HG03280 (cell line): ENCODE data around the gene HS2ST1.
"Not testable (repeated sequence)": the region's sequence is repeated elsewhere in the genome, so short reads cannot be mapped to it uniquely, and the experiment has no call there.

Experiments used
- ATAC-seq: cut with Tn5 transposase; IDR thresholded peaks from one replicate; pipeline ENCODE4 v1.9.1; 2021; ENCODE audit warnings: mild to moderate bottlenecking, moderate library complexity; ENCODE audit not compliant: unreplicated experiment

Gene HS2ST1

DNA sequence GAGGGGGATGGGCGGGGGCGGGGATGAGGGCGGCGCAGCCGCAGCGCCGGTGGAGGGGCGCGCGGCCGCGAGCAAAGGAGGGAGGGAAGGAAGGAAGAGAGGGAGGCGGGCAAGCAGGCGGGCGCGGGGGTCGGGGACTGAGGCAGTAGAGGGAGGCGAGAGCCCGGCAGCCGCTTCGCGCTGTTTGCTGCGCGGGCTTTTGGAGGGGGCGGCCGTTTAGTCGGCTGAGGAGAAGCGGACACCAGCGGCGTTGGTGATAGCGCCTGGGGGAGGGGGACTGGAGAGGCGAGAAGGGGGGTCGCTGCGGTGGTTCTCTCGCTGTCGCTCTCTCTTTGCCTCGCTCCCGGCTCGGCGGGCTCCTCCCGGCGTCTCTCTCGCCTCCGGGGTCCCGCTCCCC lies at the start of gene HS2ST1:
Gene HS2ST1 (plus strand): TSS at position 35 of the 397 bp plus-strand sequence.
- no peak for ATAC-seq

DNA sequence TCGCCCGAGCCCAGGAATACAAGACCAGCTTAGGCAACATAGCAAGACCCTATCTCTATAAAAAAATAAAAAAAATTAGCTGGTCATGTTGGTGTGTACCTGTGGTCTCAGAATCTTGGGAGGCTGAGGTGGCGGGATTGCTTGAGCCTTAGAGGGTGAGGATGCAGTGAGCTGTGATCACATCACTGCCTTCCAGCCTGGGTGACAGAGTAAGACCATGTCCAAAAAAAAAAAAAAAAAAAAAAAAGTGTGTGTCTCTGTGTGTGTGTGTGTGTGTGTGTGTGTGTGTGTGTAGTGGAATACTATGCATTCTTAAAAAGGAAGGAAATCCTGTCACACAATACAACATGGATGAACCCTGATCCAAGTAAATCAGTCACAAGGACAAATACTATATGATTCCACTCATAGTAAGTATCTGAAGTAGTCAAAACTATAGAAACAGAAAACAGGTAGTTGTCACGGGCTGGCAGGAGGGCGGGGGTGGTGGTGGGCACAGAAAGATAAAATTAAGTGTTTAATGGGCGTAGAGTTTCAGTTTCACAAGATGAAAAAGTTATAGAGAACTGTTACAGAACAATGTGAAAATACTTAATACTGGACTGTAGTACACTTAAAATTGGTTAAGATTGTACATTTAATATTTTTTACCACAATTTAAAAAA lies 48.3 kb upstream of the HS2ST1 start:
- ATAC-seq = no peak

DNA sequence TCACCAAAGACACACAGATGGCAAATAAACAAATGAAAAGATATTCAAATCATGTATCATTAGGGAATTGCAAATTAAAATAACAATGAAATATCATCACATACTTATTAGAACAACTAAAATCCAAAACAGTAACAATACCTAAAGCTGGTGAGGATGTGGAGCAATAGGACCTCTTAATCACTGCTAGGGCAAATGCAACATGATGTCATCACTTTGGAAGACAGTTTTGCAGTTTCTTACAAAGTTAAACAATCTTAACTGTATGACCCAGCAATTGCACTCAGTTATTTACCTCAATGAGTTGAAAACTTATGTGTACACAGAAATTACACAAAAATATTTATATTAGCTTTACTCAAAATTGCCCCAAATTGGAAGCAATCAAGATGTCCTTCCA lies 47.8 kb upstream of the HS2ST1 start:
- no peak for ATAC-seq

DNA sequence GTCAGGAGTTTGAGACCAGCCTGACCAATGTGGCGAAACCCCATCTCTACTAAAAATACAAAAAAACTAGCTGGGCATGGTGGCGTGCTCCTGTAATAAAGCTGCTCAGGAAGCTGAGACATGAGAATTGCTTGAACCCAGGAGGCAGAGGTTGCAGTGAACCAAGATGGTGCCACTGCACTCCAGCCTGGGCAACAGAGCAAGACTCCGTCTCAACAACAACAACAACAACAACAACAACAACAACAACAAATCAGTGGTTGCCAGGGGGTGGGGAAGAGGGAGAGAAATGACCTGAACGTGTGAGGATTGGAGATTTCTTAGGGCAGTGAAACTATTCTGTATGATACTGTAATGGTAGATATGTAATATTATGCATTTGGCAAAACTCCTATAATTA lies 47.2 kb upstream of the HS2ST1 start:
- ATAC-seq = not testable (repeated sequence)

- no peak for ATAC-seq
Measured at GRCh38 chr1:86868477-86868876, 46.0 kb upstream of the HS2ST1 start.

- no peak for ATAC-seq
Measured at GRCh38 chr1:86871001-86871400, 43.4 kb upstream of the HS2ST1 start.

GRCh38 chr1:86872086-86872485 lies 42.3 kb upstream of the HS2ST1 start:
- no peak for ATAC-seq

DNA sequence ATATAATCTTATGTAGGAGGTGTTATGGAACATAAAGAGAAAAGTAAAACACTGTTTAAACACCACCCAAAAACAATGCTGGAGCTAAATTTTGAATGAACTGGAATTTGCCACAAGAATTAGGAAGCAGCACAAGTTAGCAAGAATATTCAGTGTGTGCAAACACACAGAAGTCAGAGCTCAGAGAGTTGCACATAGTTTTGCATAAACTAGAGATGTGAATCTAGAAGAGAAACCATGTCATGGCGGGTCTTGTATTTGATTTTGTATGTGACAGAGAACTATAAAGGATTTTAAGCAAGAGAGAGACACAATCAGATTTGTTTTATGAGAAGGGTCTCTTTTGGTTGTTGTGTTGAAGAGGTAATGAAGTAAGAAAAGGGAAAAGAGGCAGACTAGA lies 38.7 kb upstream of the HS2ST1 start:
- ATAC-seq = no peak

DNA sequence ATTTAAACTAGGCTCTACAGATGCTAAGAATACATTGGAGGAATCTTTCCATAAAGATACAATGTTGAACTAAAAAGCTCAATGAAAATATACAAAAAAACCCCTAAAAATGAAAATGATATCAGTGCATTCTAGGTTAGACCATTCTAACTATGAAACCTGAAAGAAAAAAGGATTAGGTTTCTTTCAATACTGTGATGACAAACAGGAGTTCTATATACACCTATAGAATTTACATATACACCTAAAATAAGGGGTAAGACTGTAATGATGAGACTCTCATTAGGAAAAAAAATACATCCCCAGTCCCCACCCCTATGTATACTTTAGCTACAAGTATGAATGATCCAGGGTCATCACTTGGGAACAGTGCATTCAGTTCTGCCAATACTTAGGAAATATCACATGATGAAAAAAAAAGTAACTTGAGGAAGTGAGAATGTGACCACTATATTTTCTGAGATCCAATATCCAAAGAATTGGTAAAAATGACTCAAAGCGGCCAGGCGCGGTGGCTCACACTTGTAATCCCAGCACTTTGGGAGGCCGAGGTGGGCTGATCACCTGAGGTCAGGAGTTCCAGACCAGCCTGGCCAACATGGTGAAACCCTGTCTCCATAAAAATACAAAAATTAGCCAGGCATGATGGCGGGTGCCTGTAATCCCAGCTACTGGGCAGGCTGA lies 26.8 kb upstream of the HS2ST1 start:
- peak; percentile 63 for ATAC-seq

GRCh38 chr1:86888327-86888726 lies 26.1 kb upstream of the HS2ST1 start:
- ATAC-seq = no peak

- ATAC-seq = not testable (repeated sequence)
Measured at GRCh38 chr1:86899401-86899800, 15.0 kb upstream of the HS2ST1 start.

- no peak for ATAC-seq
Measured at GRCh38 chr1:86905875-86906274, 8.6 kb upstream of the HS2ST1 start.

DNA sequence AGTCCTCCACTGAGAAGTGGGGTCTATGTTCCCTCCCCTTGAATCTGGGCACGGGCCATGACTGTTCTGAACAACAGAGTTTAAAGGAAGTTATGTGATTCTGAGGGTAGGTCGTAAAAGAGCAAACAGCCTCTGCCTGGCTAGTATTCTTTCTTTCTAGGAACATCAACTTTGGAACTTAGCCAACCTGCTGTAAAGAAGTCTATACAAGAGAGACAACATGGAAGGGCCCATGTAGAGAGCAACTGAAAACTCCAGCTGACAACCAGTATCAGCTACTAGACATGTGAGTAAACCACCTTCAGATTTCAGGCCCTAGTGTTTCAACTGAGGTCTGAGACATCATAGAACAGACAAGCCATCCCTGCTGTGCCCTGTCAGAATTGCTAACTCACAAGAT lies 8.0 kb upstream of the HS2ST1 start:
- no peak for ATAC-seq

DNA sequence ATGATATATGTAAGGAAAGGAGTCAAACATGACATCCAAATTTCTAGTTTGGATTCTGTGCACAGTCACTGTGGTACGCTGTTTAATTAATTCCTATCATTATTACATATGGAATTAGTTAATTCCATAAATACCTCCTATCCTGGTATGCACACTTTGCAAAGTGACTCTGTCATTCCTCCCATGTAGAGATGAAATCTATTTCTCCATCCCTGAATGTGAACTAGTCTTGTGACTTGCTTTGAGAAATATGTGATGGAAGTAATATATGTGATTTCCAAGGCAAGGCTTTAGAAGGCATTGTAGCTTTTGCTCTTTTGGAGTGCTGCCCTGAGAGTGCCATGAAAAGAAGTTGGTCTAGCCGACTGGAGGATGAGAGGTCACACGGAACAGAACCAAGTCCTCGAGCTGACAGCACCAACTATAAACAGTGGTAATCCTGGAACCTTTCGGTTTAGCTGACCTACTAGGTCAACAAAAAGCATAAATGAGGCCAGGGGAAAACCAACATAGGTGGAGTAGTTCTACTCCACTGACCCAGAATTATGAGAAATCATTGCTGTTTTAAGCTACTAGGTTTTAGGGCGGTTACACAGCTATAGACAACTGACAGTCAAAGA lies 2.0 kb upstream of the HS2ST1 start:
- ATAC-seq = no peak

DNA sequence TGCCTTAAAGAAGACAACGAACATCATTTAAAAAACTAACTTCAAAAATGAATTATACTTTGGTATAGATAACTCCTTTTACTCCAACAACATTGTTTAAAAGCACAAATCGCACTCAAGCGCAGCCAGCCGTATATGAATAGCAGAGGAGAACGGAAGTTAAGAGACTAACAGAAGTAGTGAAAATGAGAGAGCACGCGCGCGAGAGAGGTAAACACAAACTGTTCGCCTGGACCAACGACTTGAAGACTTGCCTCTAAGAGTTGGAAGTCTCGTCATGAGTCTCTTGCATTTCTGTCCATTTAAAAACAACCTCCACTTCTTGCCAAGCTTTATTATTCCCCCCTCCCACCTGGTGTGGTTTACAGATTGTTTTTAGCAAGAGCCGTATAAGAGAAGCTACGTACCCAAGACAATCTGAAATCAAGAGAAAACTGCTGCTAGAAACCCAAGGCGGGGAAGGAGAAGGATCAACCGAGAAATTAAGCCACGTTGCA lies 988 bp upstream of the HS2ST1 start:
- ATAC-seq = no peak

DNA sequence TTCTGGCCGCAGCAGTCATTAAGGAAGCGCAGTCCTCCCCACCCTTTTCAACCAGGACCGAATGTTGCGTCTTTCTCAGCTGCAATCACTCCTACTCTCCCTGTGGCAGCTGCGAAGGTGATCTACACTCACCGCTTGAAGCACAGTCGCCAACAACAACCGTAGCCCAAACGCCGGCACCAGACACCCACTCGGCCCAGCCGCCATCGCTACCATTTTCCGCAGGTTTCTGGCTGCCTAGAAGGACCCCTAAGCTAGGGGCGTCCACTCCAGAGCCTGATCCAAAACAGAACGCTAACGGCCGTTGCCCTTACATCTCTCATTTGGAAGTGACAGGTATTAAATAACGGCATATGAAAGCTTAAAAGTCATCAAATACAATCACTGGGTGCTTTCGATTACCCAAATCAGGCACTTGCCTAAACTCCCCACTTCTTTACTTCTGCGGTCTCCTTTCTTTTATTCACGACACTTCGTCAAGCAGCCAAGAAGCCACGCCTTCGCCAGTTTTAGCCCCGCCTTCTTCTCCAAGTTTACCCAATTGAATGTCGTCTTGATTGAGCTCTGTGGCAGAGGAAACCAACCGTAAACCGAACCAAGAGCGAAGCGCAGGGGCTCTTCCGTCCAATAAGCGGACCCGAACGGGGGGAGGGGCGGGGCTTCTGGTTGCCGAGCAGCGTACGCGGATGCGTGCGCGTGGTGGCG lies 387 bp upstream of the HS2ST1 start, which contains the start of gene SELENOF:
Gene SELENOF (minus strand): TSS at position 231 of the 705 bp plus-strand sequence. CDS start 15 bp downstream, at position 216.
- peak; percentile 83 for ATAC-seq

GRCh38 chr1:86914998-86915736 lies 732 bp downstream of the HS2ST1 start:
- ATAC-seq = peak; percentile 23

DNA sequence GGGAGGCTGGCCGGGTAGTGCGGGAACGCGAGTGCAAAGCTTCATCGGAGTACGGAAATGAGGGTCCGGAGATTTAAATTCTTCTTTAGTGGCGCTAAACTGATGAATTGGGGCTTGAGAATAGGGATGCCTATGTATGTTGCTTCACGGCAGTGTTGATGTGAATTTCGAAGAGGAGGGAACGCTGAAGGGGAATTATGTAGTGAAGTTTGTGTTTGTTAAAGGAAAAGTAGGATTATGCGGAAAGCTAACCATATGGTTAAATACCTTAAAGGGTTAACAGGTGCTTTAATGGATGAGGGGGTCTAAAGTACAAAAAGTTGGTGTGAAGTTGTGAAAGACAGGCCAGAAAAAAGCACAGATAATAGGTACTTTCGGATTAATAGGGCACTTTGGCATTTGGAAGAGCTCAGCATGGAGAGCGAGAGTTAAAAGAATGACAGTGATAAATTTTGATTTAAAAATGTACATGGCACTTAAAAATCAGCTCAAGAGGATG lies 1.4 kb downstream of the HS2ST1 start:
- ATAC-seq = no peak

- no peak for ATAC-seq
Measured at GRCh38 chr1:86916752-86917151, 2.3 kb downstream of the HS2ST1 start.

DNA sequence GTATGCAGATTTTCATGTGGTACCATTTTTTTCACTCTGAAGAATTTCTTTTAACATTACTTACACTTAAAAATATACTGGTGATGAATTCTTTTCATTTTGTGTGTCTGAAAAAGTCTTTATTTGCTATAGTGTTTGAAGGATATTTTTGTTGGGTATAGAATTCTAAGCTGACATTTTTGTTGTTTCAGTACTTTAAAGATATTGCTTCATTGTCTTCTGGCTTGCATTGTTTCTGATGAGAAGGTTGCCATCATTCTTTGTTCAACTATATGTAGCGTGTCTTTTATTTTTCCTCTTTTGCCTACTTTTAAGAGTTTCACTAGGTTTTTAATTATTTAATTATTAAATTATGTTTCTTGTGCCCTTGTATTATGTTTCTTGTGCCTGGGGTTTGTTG lies 8.0 kb downstream of the HS2ST1 start:
- ATAC-seq = no peak
